Fibroblast of lung (primary cell): Measurements from ENCODE around the gene AGO1.

ENCODE experiments used
- CTCF ChIP-seq, 2 donors: IDR thresholded peaks in 1 of 2; conservative IDR thresholded peaks in 1 of 2; 1 replicate in 1 of 2; 2 replicates in 1 of 2; pipeline ENCODE4 v1.5.1; 2011 to 2012; ENCODE audit warnings: low read length in 2 of 2, control low read depth in 1 of 2, inconsistent platforms in 1 of 2, low read depth in 1 of 2, mild to moderate bottlenecking in 1 of 2
- EZH2 ChIP-seq: IDR thresholded peaks from 2 replicates; pipeline ENCODE4 v1.5.1; 2012; ENCODE audit warnings: low read length, control low read depth, mild to moderate bottlenecking; ENCODE audit errors: missing control alignments

GRCh38 chr1:35888255-35888654, 5.2 kb downstream of the AGO1 start:
- TF ChIP-seq EZH2 (no peak), CTCF (conservative IDR thresholded peaks at IDR 0.05 in 1 of 2, IDR thresholded peaks at IDR 0.05 in 1 of 2; ENCODE audit: low read depth in 1 of 2, low read length in 2 of 2) (no peak)
